Mammary microvascular endothelial cell (primary cell): ENCODE results near the gene CDH8. TPM values are rescaled to one million over a fixed set of nuclear protein-coding genes. Genes with fewer than 3 reads are reported as not detected.

Source experiments
- total RNA-seq: library from RNA; depleted of rRNA; stranded (reverse); fragments of >200 nt; gene quantifications from 2 replicates; pipeline ENCODE4 v1.2.3, GENCODE V29; 2015

Gene CDH8
- not detected in 2 replicates for total RNA-seq

GRCh38 chr16:62036101-62036801 lies at the start of gene CDH8:
CDH8 (minus strand) TSS chr16:62036438; CDS start chr16:62021403, 15,035 bp downstream.

